MM.1S (cell line): ENCODE results near the gene IGDCC3.

Experiments
- DNase-seq: peaks from one replicate; pipeline ENCODE4 v3.0.0-alpha.2; 2015
- H2AFZ ChIP-seq: fragments of 300-600 bp; sonication (generic); 2 replicates; pipeline ENCODE4 v1.6.0; 2016; ENCODE audit warnings: antibody characterized with exemption, low read length
- H3F3A ChIP-seq: fragments of 300-600 bp; sonication (generic); 2 replicates; pipeline ENCODE4 v1.6.1; 2016; ENCODE audit warnings: mild to moderate bottlenecking, antibody characterized with exemption, low read length, moderate library complexity, mixed read lengths; ENCODE audit not compliant: insufficient read depth
- H3K27ac ChIP-seq: fragments of 300-600 bp; sonication (generic); 2 replicates; pipeline ENCODE4 v1.5.1; 2016; ENCODE audit warnings: mild to moderate bottlenecking, low read length
- H3K27me3 ChIP-seq: fragments of 300-600 bp; sonication (generic); replicated peaks from 2 replicates; pipeline ENCODE4 v1.6.0; 2016; ENCODE audit warnings: low read length; ENCODE audit not compliant: insufficient read depth
- H3K36me3 ChIP-seq: fragments of 300-600 bp; sonication (generic); replicated peaks from 2 replicates; pipeline ENCODE4 v1.6.1; 2016; ENCODE audit warnings: mild to moderate bottlenecking, low read length, mixed read lengths; ENCODE audit not compliant: insufficient read depth
- H3K4me1 ChIP-seq: fragments of 300-600 bp; sonication (generic); 2 replicates; pipeline ENCODE4 v1.6.1; 2016; ENCODE audit warnings: low read length, mixed read lengths
- H3K4me2 ChIP-seq: fragments of 300-600 bp; sonication (generic); 2 replicates; pipeline ENCODE4 v1.6.0; 2016; ENCODE audit warnings: low read depth, low read length
- H3K4me3 ChIP-seq: fragments of 300-600 bp; sonication (generic); 2 replicates; pipeline ENCODE4 v1.5.1; 2016; ENCODE audit warnings: low read length, mixed read lengths
- H3K79me2 ChIP-seq: fragments of 300-600 bp; sonication (generic); 2 replicates; pipeline ENCODE4 v1.6.1; 2016; ENCODE audit warnings: mixed run types, low read length, mixed read lengths
- H3K9ac ChIP-seq: fragments of 300-600 bp; sonication (generic); 2 replicates; pipeline ENCODE4 v1.6.1; 2016; ENCODE audit warnings: low read length, mixed read lengths
- H3K9me2 ChIP-seq: fragments of 300-600 bp; sonication (generic); replicated peaks from 2 replicates; pipeline ENCODE4 v1.6.1; 2016; ENCODE audit warnings: mild to moderate bottlenecking, low read length, mixed read lengths; ENCODE audit not compliant: insufficient read depth
- H3K9me3 ChIP-seq: fragments of 300-600 bp; sonication (generic); replicated peaks from 2 replicates; pipeline ENCODE4 v1.6.1; 2016; ENCODE audit warnings: mild to moderate bottlenecking, low read length, mixed read lengths; ENCODE audit not compliant: insufficient read depth
- H4K20me1 ChIP-seq: fragments of 300-600 bp; sonication (generic); 2 replicates; pipeline ENCODE4 v1.6.1; 2016; ENCODE audit warnings: mild to moderate bottlenecking, low read length, moderate library complexity, mixed read lengths; ENCODE audit not compliant: insufficient read depth
- CTCF ChIP-seq: fragments of 300-600 bp; sonication (generic); IDR thresholded peaks from 2 replicates; pipeline ENCODE4 v1.5.1; 2016; ENCODE audit warnings: antibody characterized with exemption, low read length, mixed read lengths
- EZH2 ChIP-seq: fragments of 300-600 bp; sonication (generic); optimal IDR thresholded peaks from 2 replicates; pipeline ENCODE3; 2017; ENCODE audit warnings: low read depth, mild to moderate bottlenecking, antibody characterized with exemption, low read length, mixed read lengths
- EZH2phosphoT487 ChIP-seq: fragments of 300-600 bp; sonication (generic); IDR thresholded peaks from 2 replicates; pipeline ENCODE4 v1.6.1; 2018; ENCODE audit warnings: antibody characterized with exemption, low read length

The IGDCC3 gene

GRCh38 chr15:65346856-65347598 is 30.8 kb downstream of the IGDCC3 start:
- H3K9me3 ChIP-seq, result no peaks in the 10 kb centered on the region
- H3K9ac ChIP-seq, result no peak overlapping the region
- H3K79me2 ChIP-seq, result no peaks in the 10 kb centered on the region
- H3K4me3 ChIP-seq, result no peak overlapping the region
- H3K27ac ChIP-seq, result no peak overlapping the region
- H3K9me2 ChIP-seq, result no peaks in the 10 kb centered on the region
- no peaks in the 10 kb centered on the region for H4K20me1 ChIP-seq
- no peak for DNase-seq
- no peaks in the 10 kb centered on the region for H3F3A ChIP-seq
- H3K4me1 ChIP-seq, result no peaks in the 10 kb centered on the region
- H3K4me2 ChIP-seq, result no peak overlapping the region
- no peak for TF ChIP-seq EZH2phosphoT487
- no peak for TF ChIP-seq CTCF
- TF ChIP-seq EZH2, result no peak
- H3K27me3 ChIP-seq, result no peaks in the 10 kb centered on the region; the same call in 1 of the 2 replicates
- H2AFZ ChIP-seq, result no peak overlapping the region
- no peaks in the 10 kb centered on the region for H3K36me3 ChIP-seq

GRCh38 chr15:65344914-65345275 is 32.9 kb downstream of the IGDCC3 start:
- no peak for DNase-seq
- H2AFZ ChIP-seq, result no peak overlapping the region
- H3K4me1 ChIP-seq, result no peaks in the 10 kb centered on the region
- no peak overlapping the region for H3K27ac ChIP-seq
- no peak overlapping the region for H3K4me3 ChIP-seq
- no peak overlapping the region for H3K4me2 ChIP-seq
- H3K9ac ChIP-seq, result no peak overlapping the region
- no peaks in the 10 kb centered on the region for H4K20me1 ChIP-seq
- no peaks in the 10 kb centered on the region for H3K9me2 ChIP-seq
- H3K79me2 ChIP-seq, result no peaks in the 10 kb centered on the region
- no peaks in the 10 kb centered on the region for H3K36me3 ChIP-seq
- H3K27me3 ChIP-seq, result no peaks in the 10 kb centered on the region
- no peaks in the 10 kb centered on the region for H3K9me3 ChIP-seq
- H3F3A ChIP-seq, result no peaks in the 10 kb centered on the region
- TF ChIP-seq EZH2 (no peak), EZH2phosphoT487 (no peak), CTCF (no peak)

GRCh38 chr15:65344214-65344913 is 33.4 kb downstream of the IGDCC3 start:
- H3K9ac ChIP-seq, result no peak overlapping the region
- no peaks in the 10 kb centered on the region for H3K9me3 ChIP-seq
- H3K4me3 ChIP-seq, result no peak overlapping the region
- H3K4me2 ChIP-seq, result no peak overlapping the region
- no peaks in the 10 kb centered on the region for H3K9me2 ChIP-seq
- no peak for DNase-seq
- no peaks in the 10 kb centered on the region for H3K4me1 ChIP-seq
- no peaks in the 10 kb centered on the region for H4K20me1 ChIP-seq
- no peak overlapping the region for H2AFZ ChIP-seq
- no peaks in the 10 kb centered on the region for H3K27me3 ChIP-seq
- TF ChIP-seq EZH2phosphoT487 (no peak), CTCF (no peak), EZH2 (no peak)
- H3K36me3 ChIP-seq, result no peaks in the 10 kb centered on the region
- no peaks in the 10 kb centered on the region for H3K79me2 ChIP-seq
- no peaks in the 10 kb centered on the region for H3F3A ChIP-seq
- no peak overlapping the region for H3K27ac ChIP-seq
